Measurements from ENCODE around the gene IPPK.

IPPK gene, protein sequence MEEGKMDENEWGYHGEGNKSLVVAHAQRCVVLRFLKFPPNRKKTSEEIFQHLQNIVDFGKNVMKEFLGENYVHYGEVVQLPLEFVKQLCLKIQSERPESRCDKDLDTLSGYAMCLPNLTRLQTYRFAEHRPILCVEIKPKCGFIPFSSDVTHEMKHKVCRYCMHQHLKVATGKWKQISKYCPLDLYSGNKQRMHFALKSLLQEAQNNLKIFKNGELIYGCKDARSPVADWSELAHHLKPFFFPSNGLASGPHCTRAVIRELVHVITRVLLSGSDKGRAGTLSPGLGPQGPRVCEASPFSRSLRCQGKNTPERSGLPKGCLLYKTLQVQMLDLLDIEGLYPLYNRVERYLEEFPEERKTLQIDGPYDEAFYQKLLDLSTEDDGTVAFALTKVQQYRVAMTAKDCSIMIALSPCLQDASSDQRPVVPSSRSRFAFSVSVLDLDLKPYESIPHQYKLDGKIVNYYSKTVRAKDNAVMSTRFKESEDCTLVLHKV
- total RNA-seq, result 12.8 to 16.5 reads per million in 2 donors

DNA sequence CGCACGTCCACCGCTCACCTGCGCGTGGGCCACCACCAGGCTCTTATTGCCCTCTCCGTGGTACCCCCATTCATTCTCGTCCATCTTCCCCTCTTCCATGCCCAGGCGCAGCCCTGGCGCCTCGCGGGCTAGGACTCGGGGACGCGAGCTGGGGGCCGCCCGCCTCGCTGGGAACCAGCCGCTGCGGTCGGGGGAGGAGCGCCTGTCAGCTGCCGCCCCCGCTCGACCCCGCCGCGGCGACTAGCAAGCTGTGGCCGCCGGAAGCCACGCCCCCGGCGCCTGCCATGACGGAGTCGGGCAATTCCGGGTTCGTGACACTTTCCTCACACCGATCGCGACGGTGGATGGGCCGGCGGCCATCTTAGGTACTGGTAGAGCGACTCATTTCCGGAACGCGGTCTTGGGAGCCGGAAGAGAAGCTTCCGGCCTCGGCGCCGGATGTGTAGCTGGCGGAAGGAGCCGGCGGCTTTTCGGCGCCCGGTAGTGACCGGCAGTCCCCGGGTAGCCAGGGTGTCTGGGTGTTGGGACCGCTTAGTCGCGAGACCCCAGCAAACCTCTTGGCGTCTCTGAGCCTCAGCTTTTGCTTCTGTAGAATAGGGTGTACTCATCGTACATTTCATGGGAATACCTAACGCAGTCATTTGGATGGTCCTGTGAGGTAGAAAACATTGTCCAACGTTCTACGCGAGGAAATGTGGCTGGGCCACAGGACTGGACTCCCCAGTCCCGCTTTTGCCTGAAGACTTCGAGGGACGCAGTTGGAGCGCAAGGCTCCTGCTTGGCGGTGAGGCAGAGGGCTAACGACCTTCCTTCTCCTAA, at the start of gene IPPK:
Gene IPPK (minus strand): TSS at position 242 of the 819 bp plus-strand sequence. CDS start 143 bp downstream, at position 99.
- DNase-seq, result peak; percentile 93 to 99 (median 97)

DNA sequence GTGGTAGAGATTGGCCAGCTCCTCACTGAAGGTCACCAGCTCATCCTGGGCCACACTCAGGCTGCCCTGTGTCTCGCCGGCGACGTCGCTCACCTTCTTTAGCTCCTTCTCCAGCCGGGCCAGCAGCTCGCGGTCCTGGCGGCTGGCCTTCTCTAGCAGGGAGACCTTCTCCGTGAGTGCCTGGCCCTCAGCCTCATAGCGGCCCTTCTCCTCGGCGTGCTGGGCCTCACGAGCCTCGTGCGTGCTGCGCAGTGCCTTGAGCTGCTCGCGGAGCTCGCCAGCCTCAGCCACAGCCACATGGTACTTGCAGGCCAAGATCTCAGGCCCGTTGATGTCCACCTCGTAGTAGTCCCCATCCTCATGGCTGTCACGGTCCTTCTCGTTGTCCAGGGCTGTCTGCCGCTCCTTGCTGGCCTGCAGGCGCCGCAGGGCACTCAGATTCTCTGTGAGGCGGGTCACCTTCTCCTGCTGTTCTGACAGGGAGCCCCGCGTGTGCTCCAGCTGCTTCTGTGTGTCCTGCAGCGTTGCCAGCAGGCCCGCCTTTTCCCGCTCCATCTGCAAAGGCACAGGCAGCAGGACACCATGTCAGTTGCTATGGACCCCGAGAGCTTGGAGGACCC, 49.2 kb upstream of the IPPK start:
- DNase-seq, result no peak

DNA sequence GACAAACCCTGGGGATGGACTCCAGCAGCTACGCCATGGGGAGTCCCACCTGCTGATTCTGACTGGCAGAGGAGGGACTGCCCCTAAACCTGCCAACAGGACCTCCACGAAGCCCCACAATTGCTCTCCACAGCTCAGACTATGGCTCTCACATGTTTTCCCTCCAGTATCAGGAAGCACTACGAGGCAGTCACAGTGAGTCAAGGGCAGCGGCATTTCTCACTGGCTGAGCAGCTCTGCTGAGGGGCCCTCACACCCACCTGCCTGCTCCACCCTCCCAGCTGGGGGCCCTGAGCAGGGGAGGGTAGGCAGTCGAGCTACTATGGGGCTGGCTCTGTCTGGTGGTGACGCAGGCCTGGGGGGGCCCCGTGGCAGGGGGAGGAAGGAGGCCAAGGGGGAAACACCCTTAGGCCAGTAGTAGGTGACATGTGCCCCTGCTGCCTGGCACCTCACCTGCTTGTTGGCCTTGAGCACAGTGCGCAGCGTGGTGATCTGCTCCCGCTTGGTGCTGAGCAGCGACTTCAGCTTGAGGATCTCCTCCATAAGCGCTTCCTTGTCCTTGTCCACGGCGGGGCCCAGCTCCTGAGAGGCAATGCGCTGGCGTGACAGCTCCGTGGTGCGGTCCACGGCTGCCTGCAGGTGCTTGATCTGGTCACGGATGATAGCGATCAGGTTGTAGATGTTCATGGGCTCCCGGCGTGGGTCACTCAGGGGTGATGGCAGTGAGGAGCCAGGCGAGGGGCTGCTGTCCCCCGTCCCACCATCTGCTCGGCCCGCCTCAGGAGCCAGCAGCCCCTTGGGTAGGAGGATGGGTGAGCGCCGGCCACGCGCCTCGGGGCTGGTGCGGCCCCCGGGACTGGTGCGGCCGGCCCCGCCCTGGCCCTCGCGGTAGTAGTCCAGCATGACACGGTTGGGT, 48.4 kb upstream of the IPPK start:
- no peak for DNase-seq

DNA sequence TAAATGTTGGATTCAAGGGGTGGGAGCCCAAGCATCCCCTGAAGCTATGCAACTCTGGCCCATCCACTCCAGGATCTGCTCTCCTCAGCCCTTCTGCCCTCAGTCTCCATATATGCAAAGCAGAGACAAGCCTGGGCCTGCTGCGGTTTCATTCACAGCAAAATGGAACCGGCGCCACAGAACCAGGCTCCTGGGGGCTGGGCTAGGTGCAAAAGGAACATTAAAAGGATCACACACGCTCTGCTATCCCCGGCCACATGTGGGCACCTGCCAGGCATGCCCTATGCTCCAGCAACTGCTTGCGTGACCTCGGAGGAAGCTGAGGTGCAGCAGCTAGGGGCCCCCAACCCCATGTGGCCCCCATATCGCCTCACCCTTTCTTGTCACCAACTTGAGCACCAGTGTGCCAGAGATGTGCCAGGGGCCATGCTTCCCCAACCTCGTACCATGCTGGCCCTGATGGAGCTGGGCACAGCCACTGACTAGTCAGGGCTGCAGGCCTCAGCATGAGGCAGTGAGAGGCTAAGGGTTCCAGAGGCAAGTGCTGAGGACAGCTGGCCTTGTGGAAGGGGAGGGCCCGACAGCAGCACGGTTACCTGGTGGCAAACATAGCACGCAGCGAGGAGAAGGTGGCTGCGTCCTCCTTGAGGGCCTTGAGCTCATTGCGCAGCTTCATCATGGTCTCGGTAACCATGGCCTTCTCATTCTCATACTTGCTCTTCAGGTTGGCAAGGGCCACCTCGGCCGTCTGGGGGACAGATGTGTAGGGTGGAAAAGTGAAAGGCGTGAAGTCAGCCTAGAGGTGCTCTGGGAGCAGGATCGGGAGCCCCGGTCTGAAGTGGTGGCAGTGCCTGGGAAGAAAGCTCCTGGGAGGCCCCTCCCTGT, 47.5 kb upstream of the IPPK start:
- DNase-seq, result no peak

DNA sequence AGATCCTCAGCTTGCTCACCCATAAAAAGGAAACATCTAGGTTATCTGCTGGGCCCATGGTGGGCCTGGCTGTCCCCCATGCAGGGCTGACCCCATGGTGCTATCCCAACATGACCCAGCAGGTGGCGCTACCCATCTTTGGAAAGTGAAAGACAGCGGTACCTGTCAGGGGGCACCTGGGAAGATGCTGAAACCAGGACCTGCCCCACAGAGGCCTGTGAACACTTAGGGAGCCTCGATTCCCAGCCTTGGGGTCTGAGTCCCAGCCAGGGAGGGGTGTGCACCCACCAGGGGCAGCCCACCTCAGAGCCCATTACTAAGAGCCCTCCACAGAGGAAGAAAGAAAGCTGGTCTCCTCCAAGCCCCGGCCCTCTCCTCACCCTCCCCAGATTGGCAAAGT, 46.6 kb upstream of the IPPK start:
- peak; percentile 47 to 77 (median 68) for DNase-seq

DNA sequence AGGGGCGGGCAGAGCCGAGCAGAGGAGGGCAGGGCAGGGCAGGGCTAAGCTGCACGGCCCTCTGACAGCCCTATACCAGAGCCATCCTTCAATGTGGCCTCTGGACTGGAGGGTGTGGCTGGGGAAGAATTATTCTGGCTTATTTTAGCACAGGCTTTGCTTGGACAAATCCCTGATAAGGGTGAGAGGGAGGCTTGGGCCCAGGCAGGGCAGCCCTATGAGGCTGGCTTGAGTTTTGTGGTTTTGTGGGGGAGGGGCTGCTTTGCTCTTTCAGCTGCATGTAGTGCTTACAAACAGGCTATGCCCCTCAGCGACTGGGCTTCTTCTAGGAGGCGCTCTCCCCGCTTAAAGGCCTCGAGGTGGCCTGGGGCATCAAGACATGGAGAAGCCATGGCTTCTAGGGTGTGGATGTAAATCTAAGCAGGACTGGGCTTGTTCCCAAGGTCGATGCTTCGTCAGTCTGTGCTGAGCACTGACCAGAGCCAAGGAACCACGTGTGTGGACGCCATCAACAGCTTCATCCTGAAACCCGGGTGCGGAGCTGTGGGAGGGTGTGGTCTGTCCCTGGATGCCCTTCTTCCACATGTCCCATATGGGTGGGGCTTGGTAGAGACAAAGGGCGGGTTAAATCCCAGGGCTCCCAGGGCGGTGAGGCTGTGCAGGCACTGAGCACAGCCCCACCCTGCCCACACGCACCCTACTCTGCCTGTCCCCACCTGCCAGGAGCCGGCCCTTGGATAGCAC, 45.7 kb upstream of the IPPK start:
- no peak for DNase-seq

DNA sequence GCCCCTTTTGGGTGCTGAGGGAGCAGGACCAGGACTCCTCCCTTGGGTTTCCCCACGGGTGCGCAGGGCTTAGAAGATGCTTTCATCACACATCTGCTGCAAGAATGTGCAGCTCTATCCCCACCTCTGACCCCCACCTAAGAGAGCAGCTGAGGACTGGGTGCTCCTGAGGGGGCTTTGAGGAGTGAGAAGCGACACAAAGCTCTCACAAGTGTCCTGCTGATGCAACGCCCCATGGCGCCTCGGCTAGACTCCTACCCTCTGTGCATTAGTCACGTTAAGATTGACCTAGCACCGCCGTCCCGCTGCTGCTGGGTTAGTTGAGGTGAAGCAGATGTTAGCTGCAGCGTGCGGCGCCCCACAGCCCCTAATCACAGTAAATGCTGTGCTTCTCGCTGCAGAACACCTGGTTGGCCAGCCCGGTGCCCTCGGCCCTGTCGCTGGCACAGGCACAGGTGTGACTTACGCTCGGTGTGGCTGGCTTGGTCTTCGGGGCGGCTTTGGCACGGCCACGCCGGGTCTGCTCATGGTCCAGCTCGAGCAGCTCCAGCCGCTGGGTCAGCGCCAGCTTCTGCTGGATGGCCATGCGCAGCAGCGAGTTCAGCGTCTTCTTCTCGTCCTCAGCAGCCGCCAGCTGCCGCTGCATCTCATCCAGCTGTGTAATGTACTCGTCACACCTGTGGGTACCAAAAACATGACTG, 45.0 kb upstream of the IPPK start:
- DNase-seq, result no peak

DNA sequence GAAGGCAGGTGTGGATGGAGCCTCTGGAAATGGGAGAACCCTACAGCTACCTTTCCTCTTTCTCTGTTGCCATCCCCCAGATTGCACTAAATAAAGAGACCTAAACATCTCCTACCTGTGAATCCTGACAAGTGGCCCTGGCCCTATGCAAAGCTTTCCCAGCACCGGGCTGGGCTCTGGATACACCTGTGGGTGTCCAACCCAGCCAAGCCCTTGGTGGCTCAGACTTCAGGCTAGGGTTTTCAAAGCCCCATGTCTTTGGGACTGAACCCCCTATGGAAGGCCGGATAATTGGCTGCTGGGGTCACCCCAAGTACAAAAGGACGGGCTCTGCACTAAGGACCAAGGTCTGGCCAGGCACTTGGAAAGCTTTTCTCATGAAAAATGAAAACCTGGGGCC, 44.1 kb upstream of the IPPK start:
- no peak for DNase-seq

DNA sequence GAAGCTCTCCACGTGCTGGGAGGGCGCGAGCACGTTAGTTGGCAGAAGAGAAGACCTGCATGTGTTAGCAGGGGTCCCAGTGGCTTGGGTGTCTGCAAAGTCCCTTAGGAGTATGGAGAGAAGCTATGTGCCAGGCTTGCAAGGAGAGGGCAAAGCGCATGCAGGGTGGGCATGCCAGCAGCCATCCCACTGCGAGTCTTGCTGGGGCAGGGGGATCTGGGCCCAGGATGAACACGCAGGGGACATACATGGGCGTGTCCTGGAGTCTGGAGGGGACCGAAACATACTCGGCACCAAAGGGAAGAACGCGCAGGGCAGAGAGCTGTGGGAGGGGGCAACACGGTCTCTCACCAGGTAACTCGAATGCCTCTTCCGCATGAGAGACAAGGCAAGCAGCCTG, 43.6 kb upstream of the IPPK start:
- DNase-seq, result no peak

DNA sequence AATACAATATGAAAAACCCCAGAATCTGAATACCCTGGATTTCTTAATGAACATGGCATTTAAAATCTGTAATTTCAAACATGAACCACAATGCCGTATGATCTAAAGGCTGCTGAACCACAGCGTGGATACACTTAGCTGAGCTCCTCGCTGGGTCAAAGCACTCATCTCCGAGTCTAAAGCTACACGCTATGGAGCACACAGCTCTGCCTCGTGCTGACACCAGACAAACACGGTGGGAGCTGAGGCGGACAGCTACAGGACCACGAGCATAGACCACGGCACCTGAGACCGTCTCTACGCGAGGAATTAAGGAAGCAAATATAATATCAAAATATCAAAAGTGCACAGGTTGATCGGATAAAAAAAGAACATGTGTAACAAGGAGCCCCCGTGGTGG, 42.8 kb upstream of the IPPK start:
- DNase-seq, result no peak

DNA sequence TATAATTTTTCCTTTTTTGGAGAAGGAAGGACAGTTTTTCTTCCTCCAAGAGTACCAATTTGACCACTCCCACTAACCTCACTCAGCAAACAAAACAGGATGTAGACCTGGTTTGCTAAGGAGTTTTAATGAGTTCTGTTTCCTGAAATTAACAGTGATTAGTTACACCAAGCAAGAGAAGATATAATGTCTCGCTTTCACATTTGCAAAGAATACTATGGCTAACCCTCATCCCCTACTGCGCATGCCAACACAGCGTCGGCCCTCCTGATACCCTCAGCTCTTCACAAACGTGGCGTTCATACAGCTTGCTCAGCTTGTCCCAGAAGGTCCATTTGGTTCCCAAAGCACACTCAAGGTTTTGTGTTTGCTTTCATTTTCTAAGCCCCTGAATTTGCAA, 41.9 kb upstream of the IPPK start:
- DNase-seq, result peak in 1 of 5 experiments; percentile 71

DNA sequence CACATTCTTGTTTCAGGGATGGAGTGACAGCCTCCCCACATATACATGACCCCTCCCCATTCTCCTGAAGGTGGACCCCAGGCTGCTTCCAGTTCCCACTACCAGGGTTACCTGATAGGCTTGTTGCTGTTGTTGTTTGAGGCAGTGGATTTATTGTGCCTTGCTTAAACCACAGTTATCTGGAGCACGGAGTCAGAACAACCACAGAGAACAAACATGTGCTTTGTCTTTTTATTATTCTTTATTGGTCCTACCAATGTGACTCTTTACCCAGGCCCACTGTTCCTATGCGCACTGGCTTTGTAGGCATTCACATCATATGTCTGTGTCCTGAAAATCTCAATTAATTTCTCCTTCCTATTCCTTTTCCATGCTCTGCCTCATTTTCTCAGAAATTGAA, 41.2 kb upstream of the IPPK start:
- peak in 1 of 5 experiments; percentile 35 for DNase-seq

DNA sequence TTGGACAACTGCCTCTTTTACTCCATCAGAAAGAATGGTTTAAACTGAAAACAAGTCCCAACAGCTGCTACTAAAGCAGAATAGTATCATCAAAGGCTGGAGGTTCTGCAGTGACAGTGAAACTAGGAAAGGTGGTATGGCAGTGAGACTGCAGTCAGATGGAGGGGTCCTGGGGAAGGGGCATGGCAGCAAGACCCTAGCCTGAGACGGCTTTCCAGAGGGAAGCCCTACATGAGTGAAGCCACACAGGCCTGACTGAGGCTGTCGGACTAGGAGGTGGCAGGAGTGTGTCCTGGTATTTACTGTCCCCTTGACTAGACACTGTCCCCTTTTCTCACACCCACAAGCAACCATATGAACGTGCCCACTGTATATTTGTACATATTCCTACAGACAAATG, 40.4 kb upstream of the IPPK start:
- no peak for DNase-seq

DNA sequence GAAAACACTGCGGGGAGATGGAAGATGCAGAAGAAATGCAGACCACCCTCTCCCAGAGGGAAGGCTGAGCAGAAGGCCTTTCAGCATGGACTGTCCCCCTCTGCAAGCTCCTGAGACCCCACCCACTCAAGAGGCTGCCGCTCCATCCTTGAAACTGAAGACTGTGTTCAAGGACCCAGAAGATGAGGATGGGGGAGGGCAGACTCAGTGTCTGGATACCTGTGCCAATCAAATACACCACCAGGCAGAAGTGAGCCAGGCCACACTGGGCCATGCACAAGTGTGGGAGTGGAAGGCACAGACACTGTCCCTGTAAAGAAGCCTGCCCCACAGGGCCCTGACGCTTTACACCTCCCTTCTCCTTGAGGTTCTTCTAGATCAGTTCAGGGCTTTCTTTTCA, 40.0 kb upstream of the IPPK start:
- DNase-seq, result no peak

DNA sequence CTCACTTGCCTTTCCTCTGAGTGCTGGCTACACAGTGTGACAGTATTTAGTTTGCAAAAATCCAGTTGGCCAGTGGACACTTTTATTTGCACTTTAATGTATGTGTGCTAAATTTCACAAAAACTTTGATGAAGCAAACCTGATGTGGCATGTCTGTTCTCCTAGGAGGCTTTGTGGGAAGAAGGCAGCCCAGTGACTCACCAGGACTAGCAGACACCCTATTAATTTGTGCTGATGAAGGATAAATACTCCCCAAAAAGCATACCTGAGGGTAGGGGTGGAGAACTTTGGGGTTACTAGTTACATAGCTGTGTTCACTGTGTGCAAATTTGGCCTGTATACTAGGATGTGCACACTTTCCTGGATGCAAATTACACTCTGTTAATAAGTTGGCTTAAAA, 39.3 kb upstream of the IPPK start:
- no peak for DNase-seq

DNA sequence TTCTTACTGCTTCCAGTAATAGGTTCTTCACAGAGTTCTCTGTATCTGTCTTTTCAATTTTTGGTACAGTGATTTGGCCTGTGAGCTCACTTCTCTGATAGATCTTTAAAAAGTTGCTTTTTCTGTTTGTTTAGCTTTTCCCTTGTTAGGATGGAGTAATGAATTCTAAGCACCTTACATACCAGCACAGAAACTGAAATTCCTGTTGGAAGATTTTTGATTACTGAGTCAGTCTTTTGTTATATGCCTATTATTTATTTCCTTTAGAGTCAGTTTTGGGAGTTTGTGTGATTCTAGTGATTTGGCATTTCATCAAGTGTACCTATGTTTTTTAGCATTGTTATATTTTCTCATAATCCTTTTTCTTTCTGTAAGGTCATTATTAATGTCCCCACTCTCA, 37.6 kb upstream of the IPPK start:
- DNase-seq, result no peak

DNA sequence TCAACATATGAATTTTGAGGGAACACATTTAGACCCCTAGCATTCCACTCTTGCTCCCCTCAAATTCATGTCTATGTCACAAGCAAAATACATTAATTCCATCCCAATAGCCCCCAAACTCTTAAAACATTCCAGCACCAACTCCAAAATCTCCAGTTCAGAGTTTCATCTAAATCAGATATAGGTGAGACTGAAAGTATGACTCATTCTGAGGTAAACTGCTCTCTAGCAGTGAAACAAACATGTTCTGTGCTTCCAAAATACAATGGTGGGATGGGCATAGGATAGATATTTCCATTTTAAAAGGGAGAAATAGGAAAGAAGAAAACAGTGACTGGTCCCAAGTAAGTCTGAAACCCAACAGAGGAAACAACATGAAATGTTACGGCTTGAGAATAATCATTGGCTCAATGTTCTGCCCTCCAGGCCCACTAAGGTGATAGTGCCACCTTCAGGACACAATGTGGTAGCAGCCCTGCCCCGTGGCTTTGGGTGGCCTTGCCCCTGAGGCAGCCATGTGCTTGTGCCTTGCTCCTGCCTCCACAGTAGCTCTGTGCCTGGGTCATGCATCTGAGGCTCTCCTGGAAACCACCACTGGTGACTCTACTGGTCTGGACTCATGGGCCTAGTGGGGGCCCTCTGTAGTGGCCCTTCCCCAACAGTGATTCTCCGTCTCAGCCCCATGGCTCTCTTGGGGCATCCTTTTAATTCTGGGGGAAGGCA, 36.4 kb upstream of the IPPK start:
- peak in 1 of 5 experiments; percentile 72 for DNase-seq

DNA sequence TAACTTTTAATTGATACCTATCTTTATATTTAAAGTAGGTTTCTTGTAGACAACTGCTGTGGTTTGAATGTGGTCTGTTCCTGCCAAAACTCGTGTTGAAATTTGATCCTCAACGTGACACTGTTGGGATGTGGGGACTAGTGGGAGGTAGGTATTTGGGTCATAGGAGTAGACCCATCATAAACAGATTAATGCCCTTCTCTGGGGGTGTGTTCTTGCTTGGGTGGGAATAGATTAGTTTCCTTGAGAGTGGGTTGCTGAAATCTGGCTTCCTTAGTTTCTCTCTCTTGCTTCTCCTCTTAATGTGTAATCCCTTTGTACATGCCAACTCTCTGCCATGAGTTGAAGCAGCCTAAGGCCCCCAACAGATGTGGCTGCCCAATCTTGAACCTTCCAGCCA, 34.6 kb upstream of the IPPK start:
- DNase-seq, result no peak

DNA sequence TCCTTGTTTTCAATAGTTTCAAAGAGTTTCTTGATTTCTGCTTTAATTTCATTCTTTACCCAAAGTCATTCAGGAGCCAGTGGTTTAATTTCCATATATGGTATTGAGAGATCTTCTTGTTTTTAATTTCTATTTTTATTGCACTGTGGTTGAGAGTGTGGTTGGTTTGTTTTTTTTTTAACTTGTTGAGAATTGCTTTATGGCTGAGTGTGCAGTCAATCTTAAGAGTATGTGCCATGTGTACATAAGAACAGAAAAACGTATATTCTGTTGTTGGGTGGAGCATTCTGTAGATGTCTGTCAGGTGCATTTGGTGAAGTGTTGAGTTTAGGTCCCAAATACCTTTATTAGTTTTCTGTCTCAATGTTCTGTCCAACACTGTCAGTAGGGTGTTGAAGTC, 26.7 kb upstream of the IPPK start:
- peak in 1 of 5 experiments; percentile 50 for DNase-seq
